AG10803 (cell line): Measurements from ENCODE around the gene PARK7.
A peak's percentile ranks its signal among the peaks of the same experiment; 100 is the strongest.

Experiments used
- DNase-seq: peaks from one replicate; pipeline ENCODE4 v3.0.0; 2010; ENCODE audit warnings: low read depth
- H3K4me3 ChIP-seq: 2 replicates; pipeline ENCODE4 v1.5.1; 2011; ENCODE audit warnings: mild to moderate bottlenecking, low read length, control low read depth
- TF ChIP-seq, protein P1 (sequence below): conservative IDR thresholded peaks from 2 replicates; pipeline ENCODE4 v1.5.1; 2011; ENCODE audit warnings: mild to moderate bottlenecking, low read length, control low read depth, inconsistent platforms

PARK7 gene

GRCh38 chr1:7932524-7933138 lies 28.9 kb upstream of the PARK7 start:
- TF ChIP-seq, protein P1, sequence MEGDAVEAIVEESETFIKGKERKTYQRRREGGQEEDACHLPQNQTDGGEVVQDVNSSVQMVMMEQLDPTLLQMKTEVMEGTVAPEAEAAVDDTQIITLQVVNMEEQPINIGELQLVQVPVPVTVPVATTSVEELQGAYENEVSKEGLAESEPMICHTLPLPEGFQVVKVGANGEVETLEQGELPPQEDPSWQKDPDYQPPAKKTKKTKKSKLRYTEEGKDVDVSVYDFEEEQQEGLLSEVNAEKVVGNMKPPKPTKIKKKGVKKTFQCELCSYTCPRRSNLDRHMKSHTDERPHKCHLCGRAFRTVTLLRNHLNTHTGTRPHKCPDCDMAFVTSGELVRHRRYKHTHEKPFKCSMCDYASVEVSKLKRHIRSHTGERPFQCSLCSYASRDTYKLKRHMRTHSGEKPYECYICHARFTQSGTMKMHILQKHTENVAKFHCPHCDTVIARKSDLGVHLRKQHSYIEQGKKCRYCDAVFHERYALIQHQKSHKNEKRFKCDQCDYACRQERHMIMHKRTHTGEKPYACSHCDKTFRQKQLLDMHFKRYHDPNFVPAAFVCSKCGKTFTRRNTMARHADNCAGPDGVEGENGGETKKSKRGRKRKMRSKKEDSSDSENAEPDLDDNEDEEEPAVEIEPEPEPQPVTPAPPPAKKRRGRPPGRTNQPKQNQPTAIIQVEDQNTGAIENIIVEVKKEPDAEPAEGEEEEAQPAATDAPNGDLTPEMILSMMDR: no peak

GRCh38 chr1:7938070-7938469 lies 23.4 kb upstream of the PARK7 start:
- H3K4me3 ChIP-seq: no peak overlapping the region
- DNase-seq: no peak
- TF ChIP-seq, protein P1: no peak

More at GRCh38 chr1:7932524-7933138, 28.9 kb upstream of the PARK7 start:
- no peak for DNase-seq
- no peak overlapping the region for H3K4me3 ChIP-seq

DNA sequence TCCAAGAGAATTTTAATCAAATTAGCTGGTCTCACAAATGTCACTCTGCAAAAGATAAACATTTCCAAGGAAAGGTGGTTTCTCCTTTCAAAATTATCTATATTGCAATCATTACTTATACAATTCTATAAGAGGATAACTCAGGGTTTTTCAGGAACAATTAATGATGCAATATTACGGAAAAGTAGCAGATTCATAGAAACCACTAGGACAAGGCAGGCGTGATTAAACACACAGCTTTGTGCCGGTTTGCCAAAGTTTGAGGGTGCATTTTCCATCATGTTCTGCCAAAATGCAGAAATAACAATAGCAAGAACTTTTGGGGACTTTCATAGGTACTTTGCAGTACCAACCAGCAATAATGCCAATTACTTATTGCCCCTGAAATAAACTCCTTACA lies 21.5 kb upstream of the PARK7 start:
- H3K4me3 ChIP-seq: no peak overlapping the region
- DNase-seq: no peak
- TF ChIP-seq, protein P1: no peak

GRCh38 chr1:7940745-7941436 lies 20.6 kb upstream of the PARK7 start, which contains the start of gene TNFRSF9:
Gene TNFRSF9, minus strand, starts transcription at chr1:7940839. Its CDS starts 845 bp downstream, at chr1:7939994.
- no peak within 1 kb of the TSS for H3K4me3 ChIP-seq
- TF ChIP-seq, protein P1: no peak
- DNase-seq: no peak

DNA sequence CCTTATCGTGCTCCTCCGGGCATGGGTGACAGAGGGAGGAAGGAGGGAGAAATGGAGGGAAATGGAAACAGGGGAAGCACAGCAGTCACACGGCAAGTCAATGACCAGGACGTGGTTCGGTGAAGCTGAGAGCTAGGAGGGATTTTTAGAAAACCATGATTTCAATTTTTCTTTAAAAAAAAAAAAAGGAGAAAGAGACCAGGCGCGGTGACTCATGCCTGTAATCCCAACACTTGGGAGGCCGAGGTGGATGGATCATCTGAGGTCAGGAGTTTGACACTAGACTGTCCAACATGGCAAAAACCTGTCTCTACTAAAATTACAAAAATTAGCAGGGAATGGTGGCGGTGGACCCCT lies 20.1 kb upstream of the PARK7 start:
- no peak for DNase-seq
- TF ChIP-seq, protein P1: no peak
- H3K4me3 ChIP-seq: no peak overlapping the region

GRCh38 chr1:7942214-7942921 lies 19.1 kb upstream of the PARK7 start:
- TF ChIP-seq, protein P1: peak; percentile 47
- H3K4me3 ChIP-seq: peak overlapping the region; percentile 43

More at GRCh38 chr1:7942214-7942921, 19.1 kb upstream of the PARK7 start:
- peak; percentile 47 for DNase-seq
